Hypothalamus (tissue), 51 donors: ENCODE results near the gene PATJ.
"Not testable (repeated sequence)": the region's sequence is repeated elsewhere in the genome, so short reads cannot be mapped to it uniquely, and the experiment has no call there.

Experiments used
- DNase-seq, 51 donors: peaks; one replicate each; lab custom pipeline; 2025; lab: John Stamatoyannopoulos, UW

PATJ gene

GRCh38 chr1:61879887-61880474 lies 137.7 kb downstream of the PATJ start:
- DNase-seq = not testable (repeated sequence)

GRCh38 chr1:61887076-61887867 lies 145.0 kb downstream of the PATJ start:
- no peak for DNase-seq

GRCh38 chr1:61887931-61888564 lies 145.8 kb downstream of the PATJ start:
- no peak for DNase-seq

- no peak for DNase-seq
Observed at GRCh38 chr1:61888808-61889207, 146.5 kb downstream of the PATJ start.

GRCh38 chr1:61890435-61890834 lies 148.2 kb downstream of the PATJ start:
- not testable (repeated sequence) for DNase-seq

- DNase-seq = no peak
Observed at GRCh38 chr1:61892977-61893376, 150.7 kb downstream of the PATJ start.

- not testable (repeated sequence) for DNase-seq
Observed at GRCh38 chr1:61894296-61894695, 152.0 kb downstream of the PATJ start.

- DNase-seq = no peak
Observed at GRCh38 chr1:61895175-61895574, 152.9 kb downstream of the PATJ start.

- no peak for DNase-seq
Observed at GRCh38 chr1:61898658-61899057, 156.4 kb downstream of the PATJ start.

- no peak for DNase-seq
Observed at GRCh38 chr1:61904354-61904753, 162.1 kb downstream of the PATJ start.

- DNase-seq = no peak
Observed at GRCh38 chr1:61907102-61907501, 164.8 kb downstream of the PATJ start.

GRCh38 chr1:61910035-61910434 lies 167.8 kb downstream of the PATJ start:
- no peak for DNase-seq

- DNase-seq = no peak
Observed at GRCh38 chr1:61914823-61915482, 172.7 kb downstream of the PATJ start.

GRCh38 chr1:61921435-61921834 lies 179.2 kb downstream of the PATJ start:
- no peak for DNase-seq

GRCh38 chr1:61922950-61923480 lies 180.7 kb downstream of the PATJ start:
- DNase-seq = no peak

GRCh38 chr1:61925591-61926298 lies 183.5 kb downstream of the PATJ start:
- no peak for DNase-seq

- DNase-seq = no peak
Observed at GRCh38 chr1:61926597-61926996, 184.3 kb downstream of the PATJ start.

- no peak for DNase-seq
Observed at GRCh38 chr1:61930116-61930645, 187.9 kb downstream of the PATJ start.

- DNase-seq = no peak
Observed at GRCh38 chr1:61931587-61932279, 189.5 kb downstream of the PATJ start.

- no peak for DNase-seq
Observed at GRCh38 chr1:61935516-61935915, 193.2 kb downstream of the PATJ start.
